Posterior cingulate gyrus (tissue), 11 donors: ENCODE results near the gene KCNJ15.
"Not testable (repeated sequence)": the region's sequence is repeated elsewhere in the genome, so short reads cannot be mapped to it uniquely, and the experiment has no call there.

ENCODE experiments used
- DNase-seq, 10 donors: peaks; one replicate each; pipeline versions ENCODE4 v3.0.0 to v3.0.0-alpha.2; 2020 to 2021; ENCODE audit warnings: mixed read lengths in 3 of 10
- intact Hi-C: fragments of 100-400 bp; cut with DNase I; formaldehyde crosslinking; loops from one replicate; pipeline ENCODE4 v1.15.1; 2023

Gene KCNJ15

GRCh38 chr21:38243732-38244406 lies 12.9 kb upstream of the KCNJ15 start:
- intact Hi-C loops = no loop called here
- no peak for DNase-seq

- no peak for DNase-seq
- intact Hi-C loops = no loop called here
Measured at GRCh38 chr21:38244407-38244787, 12.4 kb upstream of the KCNJ15 start.

- intact Hi-C loops = no loop called here
Measured at GRCh38 chr21:38244885-38245869, 11.6 kb upstream of the KCNJ15 start.

GRCh38 chr21:38246511-38246910 lies 10.3 kb upstream of the KCNJ15 start:
- intact Hi-C loops = no loop called here
- no peak for DNase-seq

More at GRCh38 chr21:38244885-38245869, 11.6 kb upstream of the KCNJ15 start:
- no peak for DNase-seq

- DNase-seq, intact Hi-C loops: not testable (repeated sequence)
Measured at GRCh38 chr21:38247054-38247453, 9.7 kb upstream of the KCNJ15 start.

- intact Hi-C loops = no loop called here
- DNase-seq = no peak
Measured at GRCh38 chr21:38247738-38248510, 8.9 kb upstream of the KCNJ15 start.

- intact Hi-C loops = no loop called here
- no peak for DNase-seq
Measured at GRCh38 chr21:38249256-38249655, 7.5 kb upstream of the KCNJ15 start.

GRCh38 chr21:38249696-38250278 lies 7.0 kb upstream of the KCNJ15 start:
- intact Hi-C loops = no loop called here
- no peak for DNase-seq

- DNase-seq = no peak
- intact Hi-C loops = no loop called here
Measured at GRCh38 chr21:38250991-38251418, 5.8 kb upstream of the KCNJ15 start.

GRCh38 chr21:38254970-38255369 lies 1.8 kb upstream of the KCNJ15 start:
- intact Hi-C loops = no loop called here
- DNase-seq = no peak

GRCh38 chr21:38255571-38256117 lies 1.1 kb upstream of the KCNJ15 start:
- intact Hi-C loops = no loop called here
- no peak for DNase-seq

GRCh38 chr21:38257667-38258066 lies 876 bp downstream of the KCNJ15 start:
- no peak for DNase-seq
- intact Hi-C loops = no loop called here

- no peak for DNase-seq
- intact Hi-C loops = no loop called here
Measured at GRCh38 chr21:38258521-38259485, 2.0 kb downstream of the KCNJ15 start.

- intact Hi-C loops = no loop called here
- DNase-seq = no peak
Measured at GRCh38 chr21:38259665-38260064, 2.9 kb downstream of the KCNJ15 start.

- intact Hi-C loops = no loop called here
- no peak for DNase-seq
Measured at GRCh38 chr21:38260426-38260825, 3.6 kb downstream of the KCNJ15 start.

- no peak for DNase-seq
- intact Hi-C loops = no loop called here
Measured at GRCh38 chr21:38261851-38262250, 5.1 kb downstream of the KCNJ15 start.

GRCh38 chr21:38263493-38263892 lies 6.7 kb downstream of the KCNJ15 start:
- no peak for DNase-seq
- intact Hi-C loops = no loop called here

- intact Hi-C loops = no loop called here
- no peak for DNase-seq
Measured at GRCh38 chr21:38264571-38264970, 7.8 kb downstream of the KCNJ15 start.

GRCh38 chr21:38265166-38265565 lies 8.4 kb downstream of the KCNJ15 start:
- intact Hi-C loops = no loop called here

More at GRCh38 chr21:38265166-38265565, 8.4 kb downstream of the KCNJ15 start:
- DNase-seq = no peak
